Kidney (tissue), 14 donors: ENCODE results near the gene TMOD1. TPM values are rescaled to one million over a fixed set of nuclear protein-coding genes. Genes with fewer than 3 reads are reported as not detected.

Source experiments
- DNase-seq, 5 donors: peaks; one replicate each; pipeline ENCODE4 v3.0.0-alpha.2; 2013 to 2020
- FAIRE-seq: peaks from 2 replicates; lab custom pipeline; 2012; peaks lifted over from hg19 to GRCh38; lab: Jason Lieb, UNC
- H3K27ac ChIP-seq, 2 donors: one replicate each; pipeline ENCODE4 v1.7.0; 2013; ENCODE audit warnings: low read depth in 2 of 2, low read length in 2 of 2, inconsistent platforms in 1 of 2
- H3K27me3 ChIP-seq: one replicate; pipeline ENCODE4 v1.7.1; 2013; ENCODE audit warnings: low read length, inconsistent platforms; ENCODE audit not compliant: control insufficient read depth, insufficient read depth
- H3K36me3 ChIP-seq, 3 donors: one replicate each; pipeline versions ENCODE4 v1.7.0 to v1.7.1; 2013; ENCODE audit warnings: low read length in 3 of 3, control low read depth in 1 of 3, inconsistent platforms in 1 of 3; ENCODE audit not compliant: insufficient read depth in 3 of 3, control insufficient read depth in 2 of 3
- H3K4me1 ChIP-seq, 3 donors: one replicate each; pipeline versions ENCODE4 v1.7.0 to v1.7.1; 2013; ENCODE audit warnings: low read length in 3 of 3, inconsistent platforms in 1 of 3, low read depth in 1 of 3; ENCODE audit not compliant: control insufficient read depth in 2 of 3, insufficient read depth in 2 of 3
- H3K4me3 ChIP-seq, 3 donors: one replicate each; pipeline versions ENCODE4 v1.7.0 to v1.8.1; 2013; ENCODE audit warnings: low read length in 3 of 3, control low read depth in 1 of 3, inconsistent platforms in 1 of 3
- H3K9ac ChIP-seq, 3 donors: one replicate each; pipeline versions ENCODE4 v1.7.0 to v1.7.1; 2013; ENCODE audit warnings: low read length in 3 of 3, control low read depth in 1 of 3, inconsistent platforms in 1 of 3
- H3K9me3 ChIP-seq, 3 donors: one replicate each; pipeline versions ENCODE4 v1.7.0 to v1.7.1; 2013; ENCODE audit warnings: low read length in 3 of 3, control low read depth in 1 of 3, inconsistent platforms in 1 of 3; ENCODE audit not compliant: control insufficient read depth in 2 of 3, insufficient read depth in 1 of 3
- intact Hi-C: fragments of 100-400 bp; cut with DNase I; formaldehyde crosslinking; loops from one replicate; pipeline ENCODE4 v1.11.1; 2022
- polyA plus RNA-seq: library from polyadenylated mRNA; stranded (reverse); fragments of 350-450 nt; fragmentation: Illumina TruSeq; extraction: RNeasy Lipid Tissue Mini Kit (QIAGEN cat#74804); gene quantifications from one replicate; pipeline ENCODE4 v1.2.3, GENCODE V29; 2014; ENCODE audit warnings: low read depth, low replicate concordance; ENCODE audit not compliant: insufficient read depth
- total RNA-seq: library from RNA; stranded (reverse); fragmentation: NEBNext Ultra II Directional; extraction: Animal tissue kit (Norgen Biotek cat#: 25700); gene quantifications from one replicate; pipeline ENCODE4 v1.2.1, GENCODE V29; 2021
- TF ChIP-seq, protein P1 (sequence below): IDR thresholded peaks from 3 replicates; pipeline ENCODE4 v1.5.1; 2012; ENCODE audit warnings: mild to moderate bottlenecking, moderate library complexity, borderline replicate concordance; ENCODE audit not compliant: insufficient read depth; ENCODE audit errors: extremely low read depth
- donor health status: control.
- donor health status: control.
- donor health status: control.
- donor health status: control.
- donor health status: control.
- donor health status: DM: yes; HTN: yes; CAD: no.
- donor health status: Normal renal cell carcinoma (clear cell type).

TMOD1 gene
- total and polyA plus RNA-seq, 2 donors from 2014 or later = 8.1 to 14.9 TPM

DNA sequence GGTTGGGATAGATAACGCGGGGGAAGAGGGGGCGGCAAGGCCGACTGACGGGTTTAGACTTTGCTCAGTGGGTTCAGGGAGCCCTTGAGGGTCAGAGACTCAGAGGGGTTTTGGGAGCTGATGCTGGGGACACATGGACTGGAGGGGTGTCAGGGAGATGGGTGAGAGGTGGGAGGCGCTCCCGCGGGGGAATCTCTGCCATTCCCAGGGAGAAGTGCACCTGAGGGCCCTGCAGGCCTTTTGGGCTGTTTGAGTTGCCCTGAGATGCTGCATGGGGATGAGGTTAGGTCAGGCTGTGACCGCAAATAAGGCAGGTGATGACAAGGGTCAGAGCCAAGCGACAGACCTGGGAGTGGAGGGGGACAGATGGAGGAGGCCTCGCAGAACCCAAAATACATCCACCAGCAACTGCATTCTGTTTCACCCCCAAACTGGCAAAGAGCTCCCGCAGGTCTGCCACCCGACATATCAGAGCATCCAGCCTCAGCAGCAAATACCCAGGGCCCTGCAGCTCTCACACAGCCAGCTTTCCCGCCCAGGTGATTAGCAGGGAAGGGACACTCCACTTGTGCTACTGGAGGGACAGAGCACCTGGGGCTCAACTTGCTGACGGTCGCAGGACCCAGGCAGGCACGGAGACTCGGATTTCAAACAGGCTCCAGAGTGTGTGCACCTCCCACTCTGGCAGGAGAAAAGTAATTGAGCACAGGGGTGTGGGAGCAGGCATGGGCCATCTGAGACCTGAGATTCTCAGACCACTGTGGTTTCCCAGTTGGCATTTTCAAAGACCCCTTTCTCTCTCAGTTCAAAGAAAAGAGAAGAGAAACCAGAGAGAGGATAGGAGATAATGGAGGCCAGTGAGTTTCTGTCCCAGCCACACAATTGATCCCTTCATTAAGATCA lies 26.4 kb downstream of the TMOD1 start:
- H3K27ac ChIP-seq = no peak overlapping the region
- peak in 4 of 5 donors; percentile 71 to 82 (median 72) for DNase-seq
- H3K9ac ChIP-seq = no peak overlapping the region
- no peaks in the 10 kb centered on the region for H3K36me3 ChIP-seq
- no peak overlapping the region for H3K4me3 ChIP-seq
- no peaks in the 10 kb centered on the region for H3K9me3 ChIP-seq
- no peak for FAIRE-seq
- H3K4me1 ChIP-seq = peaks cover 0 to 2% (median 0%) of the 10 kb centered on the region in 3 donors
- H3K27me3 ChIP-seq = no peaks in the 10 kb centered on the region
- intact Hi-C loops = no loop called here
- TF ChIP-seq, protein P1, sequence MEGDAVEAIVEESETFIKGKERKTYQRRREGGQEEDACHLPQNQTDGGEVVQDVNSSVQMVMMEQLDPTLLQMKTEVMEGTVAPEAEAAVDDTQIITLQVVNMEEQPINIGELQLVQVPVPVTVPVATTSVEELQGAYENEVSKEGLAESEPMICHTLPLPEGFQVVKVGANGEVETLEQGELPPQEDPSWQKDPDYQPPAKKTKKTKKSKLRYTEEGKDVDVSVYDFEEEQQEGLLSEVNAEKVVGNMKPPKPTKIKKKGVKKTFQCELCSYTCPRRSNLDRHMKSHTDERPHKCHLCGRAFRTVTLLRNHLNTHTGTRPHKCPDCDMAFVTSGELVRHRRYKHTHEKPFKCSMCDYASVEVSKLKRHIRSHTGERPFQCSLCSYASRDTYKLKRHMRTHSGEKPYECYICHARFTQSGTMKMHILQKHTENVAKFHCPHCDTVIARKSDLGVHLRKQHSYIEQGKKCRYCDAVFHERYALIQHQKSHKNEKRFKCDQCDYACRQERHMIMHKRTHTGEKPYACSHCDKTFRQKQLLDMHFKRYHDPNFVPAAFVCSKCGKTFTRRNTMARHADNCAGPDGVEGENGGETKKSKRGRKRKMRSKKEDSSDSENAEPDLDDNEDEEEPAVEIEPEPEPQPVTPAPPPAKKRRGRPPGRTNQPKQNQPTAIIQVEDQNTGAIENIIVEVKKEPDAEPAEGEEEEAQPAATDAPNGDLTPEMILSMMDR = no peak

GRCh38 chr9:97528529-97529230 lies 27.2 kb downstream of the TMOD1 start:
- H3K9me3 ChIP-seq = no peaks in the 10 kb centered on the region
- intact Hi-C loops = no loop called here
- peaks cover 0 to 2% (median 0%) of the 10 kb centered on the region in 3 donors for H3K4me1 ChIP-seq
- H3K27me3 ChIP-seq = no peaks in the 10 kb centered on the region
- peak overlapping the region in 1 of 2 donors; percentile 28 for H3K27ac ChIP-seq
- no peaks in the 10 kb centered on the region for H3K36me3 ChIP-seq
- FAIRE-seq = no peak
- TF ChIP-seq, protein P1 = no peak
- DNase-seq = peak in 3 of 5 donors; percentile 37 to 49 (median 45)
- no peak overlapping the region for H3K9ac ChIP-seq
- no peak overlapping the region for H3K4me3 ChIP-seq

DNA sequence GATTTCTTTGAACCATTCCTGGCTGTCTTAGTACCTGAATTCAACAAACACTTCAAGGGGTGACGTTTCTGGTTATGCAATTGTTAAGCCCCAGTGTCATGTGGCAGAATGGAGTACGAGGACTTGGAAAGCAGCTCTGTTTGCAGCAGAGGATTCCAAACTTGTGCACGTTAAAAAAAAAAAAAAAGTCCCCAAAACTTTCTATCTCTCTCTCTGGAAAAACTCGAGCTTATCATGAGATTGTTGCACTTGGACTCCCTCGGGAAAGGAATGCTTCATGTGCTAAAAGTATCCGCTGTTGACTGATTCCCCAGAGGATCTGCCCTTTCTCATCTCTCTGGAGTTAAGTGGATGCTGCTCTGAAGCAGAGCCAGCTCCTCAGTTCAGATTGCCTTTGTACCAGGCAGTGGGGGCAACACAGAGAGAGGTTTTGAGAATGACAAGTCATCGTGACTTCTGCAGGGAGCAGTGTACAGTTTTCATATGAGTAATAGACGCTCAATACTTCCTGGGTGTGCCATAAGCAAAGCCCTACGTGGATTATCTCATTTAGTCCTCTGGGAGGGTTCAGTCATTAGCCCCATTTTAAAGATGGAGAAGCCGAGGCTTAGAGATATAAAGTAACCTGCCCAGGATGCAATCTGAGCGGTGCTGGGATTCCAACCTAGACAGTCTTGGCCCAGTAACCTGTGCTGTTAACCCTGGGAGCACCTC lies 28.1 kb downstream of the TMOD1 start:
- H3K27me3 ChIP-seq = no peaks in the 10 kb centered on the region
- DNase-seq (no peak), FAIRE-seq (no peak)
- TF ChIP-seq, protein P1 = no peak
- peak overlapping the region in 1 of 2 donors; percentile 28 for H3K27ac ChIP-seq
- no peak overlapping the region for H3K9ac ChIP-seq
- H3K9me3 ChIP-seq = peaks cover 0 to 3% (median 0%) of the 10 kb centered on the region in 3 donors
- no peak overlapping the region for H3K4me3 ChIP-seq
- intact Hi-C loops = no loop called here
- H3K36me3 ChIP-seq = no peaks in the 10 kb centered on the region
- peaks cover 0 to 2% (median 0%) of the 10 kb centered on the region in 3 donors for H3K4me1 ChIP-seq
